OCI-LY7 (cell line): Measurements from ENCODE around the gene CDKN2AIPNL.

ENCODE experiments used
- CTCF ChIP-seq: fragments of 200-600 bp; sonication (generic); conservative IDR thresholded peaks from 2 replicates; pipeline ENCODE4 v1.5.1; 2014; ENCODE audit warnings: mild to moderate bottlenecking, antibody characterized with exemption, low read length, moderate library complexity, mixed read lengths
- EZH2phosphoT487 ChIP-seq: fragments of 200-600 bp; sonication (generic); IDR thresholded peaks from 2 replicates; pipeline ENCODE4 v1.6.1; 2018; ENCODE audit warnings: low read depth, borderline replicate concordance, mild to moderate bottlenecking, mixed run types, antibody characterized with exemption, low read length, moderate library complexity, mixed read lengths

- TF ChIP-seq CTCF (no peak), EZH2phosphoT487 (no peak)
Observed at GRCh38 chr5:134411228-134411545, 494 bp downstream of the CDKN2AIPNL start.
